PC-9 (cell line): ENCODE measurements around the gene MBNL1.

Experiments used
- CTCF ChIP-seq: fragments of 200-600 bp; sonication (generic); conservative IDR thresholded peaks from 2 replicates; pipeline ENCODE4 v1.6.1; 2017; ENCODE audit warnings: mixed run types, antibody characterized with exemption, mild to moderate bottlenecking, moderate library complexity
- EZH2 ChIP-seq: fragments of 200-600 bp; sonication (generic); IDR thresholded peaks from 2 replicates; pipeline ENCODE4 v1.8.0; 2017; ENCODE audit warnings: antibody characterized with exemption, low read depth

- TF ChIP-seq CTCF: no peak
- no peak for TF ChIP-seq EZH2
Measured at GRCh38 chr3:152291649-152292066, 22.9 kb downstream of the MBNL1 start.
